NB4 (cell line): ENCODE measurements around the gene ATP12A.
"Not testable (repeated sequence)": the region's sequence is repeated elsewhere in the genome, so short reads cannot be mapped to it uniquely, and the experiment has no call there.

Experiments
- DNase-seq: peaks from one replicate; pipeline ENCODE4 v3.0.0; 2010; ENCODE audit warnings: low read depth
- H3K4me3 ChIP-seq: one replicate; pipeline ENCODE4 v1.5.1; 2011; ENCODE audit warnings: mild to moderate bottlenecking, low read depth, low read length, moderate library complexity
- CTCF ChIP-seq: IDR thresholded peaks from one replicate; pipeline ENCODE4 v1.5.1; 2012; ENCODE audit warnings: low read depth, low read length
- MAX ChIP-seq: IDR thresholded peaks from 2 replicates; pipeline ENCODE4 v1.6.1; 2011; ENCODE audit warnings: low read depth, low read length
- MYC ChIP-seq: IDR thresholded peaks from 2 replicates; pipeline ENCODE4 v1.6.1; 2011; ENCODE audit warnings: low read depth, low read length
- POLR2A ChIP-seq: IDR thresholded peaks from 2 replicates; pipeline ENCODE4 v1.6.1; 2011; ENCODE audit warnings: mild to moderate bottlenecking; ENCODE audit not compliant: insufficient read length; ENCODE audit errors: extremely low read depth

The ATP12A gene

GRCh38 chr13:24727731-24728601 is 47.8 kb downstream of the ATP12A start:
- TF ChIP-seq POLR2A (no peak), MAX (peak; percentile 94), CTCF (peak; percentile 89), MYC (peak; percentile 86)
- peak; percentile 85 for DNase-seq
- no peak overlapping the region for H3K4me3 ChIP-seq

- not testable (repeated sequence) for DNase-seq, H3K4me3 ChIP-seq
Measured at GRCh38 chr13:24730873-24731567, 50.8 kb downstream of the ATP12A start.

- TF ChIP-seq MAX (no peak), MYC (no peak), POLR2A (no peak), CTCF (no peak)
- no peak overlapping the region for H3K4me3 ChIP-seq
- no peak for DNase-seq
Measured at GRCh38 chr13:24734950-24735349, 54.7 kb downstream of the ATP12A start.

- TF ChIP-seq CTCF (no peak), MAX (no peak), POLR2A (no peak), MYC (no peak)
- H3K4me3 ChIP-seq = no peak overlapping the region
- DNase-seq = no peak
Measured at GRCh38 chr13:24737042-24737441, 56.8 kb downstream of the ATP12A start.

GRCh38 chr13:24738366-24738847 is 58.2 kb downstream of the ATP12A start:
- TF ChIP-seq CTCF = no peak
- no peak for TF ChIP-seq MYC
- TF ChIP-seq POLR2A = no peak
- no peak for TF ChIP-seq MAX
- H3K4me3 ChIP-seq = no peak overlapping the region
- DNase-seq = no peak
